Ecto neural progenitor cell (in vitro differentiated cells): ENCODE data around the gene HADH.
"Not testable (repeated sequence)": the region's sequence is repeated elsewhere in the genome, so short reads cannot be mapped to it uniquely, and the experiment has no call there.

Experiments used
- DNase-seq: peaks from one replicate; pipeline ENCODE4 v3.0.0-alpha.2; 2018; ENCODE audit warnings: low spot score

HADH gene

DNA sequence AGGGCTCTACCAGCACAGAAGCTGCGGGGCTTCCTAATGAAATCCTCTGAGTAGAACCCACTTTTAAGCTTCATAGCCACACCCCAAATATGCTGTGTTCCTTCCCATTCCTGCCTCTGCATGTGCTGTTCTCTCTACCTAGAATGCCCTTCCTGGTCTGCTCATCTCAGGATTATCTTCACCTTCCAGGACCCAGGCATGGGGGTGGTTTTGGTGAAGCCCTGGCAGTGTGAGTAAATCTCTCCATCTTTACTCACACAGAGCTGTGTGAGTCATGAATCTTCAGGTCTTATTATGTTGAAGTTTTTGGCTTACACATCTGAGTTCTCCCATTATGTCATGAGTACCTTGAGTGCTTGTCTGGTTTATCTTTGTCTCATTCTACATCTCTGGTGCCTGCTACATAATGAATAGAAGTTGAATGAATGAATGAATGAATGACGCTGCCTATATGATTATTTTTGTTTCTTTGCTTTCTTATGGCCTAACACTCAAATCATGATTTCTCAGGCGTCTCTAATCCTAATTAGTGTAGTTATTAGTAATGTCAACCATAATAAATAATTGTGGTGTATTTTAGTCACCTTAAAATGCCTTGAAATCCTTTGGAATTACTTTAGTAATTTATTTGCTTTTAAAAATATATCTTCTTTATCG lies 41.9 kb downstream of the HADH start:
- DNase-seq: no peak

DNA sequence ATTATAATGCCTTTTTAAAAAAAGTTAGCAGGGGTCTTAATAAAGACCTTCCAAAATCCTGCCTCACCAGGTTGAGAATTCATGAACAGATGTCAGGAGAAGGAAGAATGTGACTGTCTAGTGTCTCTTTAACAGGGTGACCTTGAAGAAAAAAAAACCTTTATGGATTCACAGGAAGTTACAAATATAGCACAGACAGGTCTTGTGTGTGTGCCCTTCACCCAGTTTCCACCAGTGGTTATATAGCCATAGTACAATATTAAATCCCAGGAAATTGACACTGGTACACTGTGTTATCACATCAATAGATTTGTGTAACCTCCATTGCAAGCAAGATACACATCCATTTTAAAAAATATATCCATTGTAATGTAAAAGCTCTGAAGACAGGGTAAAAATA lies 43.7 kb downstream of the HADH start:
- no peak for DNase-seq

DNA sequence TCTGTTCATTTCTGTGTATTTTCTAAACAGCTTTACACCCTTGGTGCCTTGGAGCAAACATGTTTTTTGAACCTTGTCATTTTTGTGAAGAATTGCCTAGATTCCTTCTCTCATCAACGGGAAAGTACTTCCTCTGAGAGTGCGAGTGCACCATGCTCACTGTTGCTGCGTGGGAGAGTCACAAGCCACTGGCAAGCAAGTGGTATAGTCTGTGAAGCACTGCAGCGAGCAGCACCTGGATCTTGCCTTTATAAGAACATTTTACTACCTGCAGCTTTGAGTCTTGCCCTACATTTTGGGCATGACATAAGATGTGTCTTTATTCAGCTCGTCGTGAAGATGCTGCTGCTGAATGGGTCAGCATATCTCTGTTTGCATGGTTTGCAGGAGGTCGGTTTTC lies 44.9 kb downstream of the HADH start:
- DNase-seq: no peak

DNA sequence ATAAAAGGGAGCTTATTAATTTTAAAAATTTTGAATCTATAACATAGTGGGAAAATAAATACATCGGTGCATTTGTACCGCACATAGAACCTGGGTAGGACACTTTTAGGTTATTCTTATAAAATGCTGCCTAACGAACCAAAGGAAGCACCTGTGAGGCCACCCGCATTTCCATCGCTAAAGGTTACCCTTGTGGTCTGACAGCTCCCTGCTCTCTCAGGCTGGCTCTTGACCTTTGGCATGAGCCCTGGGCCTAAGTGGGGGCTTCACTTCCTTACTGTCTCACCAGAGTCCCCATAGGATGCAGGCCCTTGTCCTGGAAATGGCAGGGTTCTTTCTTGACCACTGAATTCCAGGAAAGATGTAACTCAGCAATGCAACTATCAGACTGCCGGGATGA lies 46.0 kb downstream of the HADH start:
- no peak for DNase-seq

DNA sequence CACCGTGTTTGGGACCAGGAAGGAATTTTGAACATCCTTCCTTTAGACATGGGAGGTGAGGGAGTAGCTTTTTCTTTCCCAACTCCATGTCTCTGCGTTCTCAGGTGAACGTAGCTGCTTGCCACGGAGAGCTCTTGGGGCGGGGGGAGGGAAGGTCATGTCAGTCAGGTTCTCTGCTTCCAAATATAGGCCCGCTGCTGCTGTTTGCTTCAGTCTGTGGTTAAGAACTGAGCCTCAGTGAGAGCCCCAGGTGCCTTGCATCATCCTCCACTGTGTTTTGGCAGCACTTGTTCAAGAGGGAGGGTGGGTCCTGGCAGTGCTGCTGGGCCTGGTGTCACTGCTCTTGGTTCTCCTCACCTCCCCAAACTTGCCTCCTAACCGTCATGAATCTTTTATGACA lies 46.5 kb downstream of the HADH start:
- DNase-seq: no peak

DNA sequence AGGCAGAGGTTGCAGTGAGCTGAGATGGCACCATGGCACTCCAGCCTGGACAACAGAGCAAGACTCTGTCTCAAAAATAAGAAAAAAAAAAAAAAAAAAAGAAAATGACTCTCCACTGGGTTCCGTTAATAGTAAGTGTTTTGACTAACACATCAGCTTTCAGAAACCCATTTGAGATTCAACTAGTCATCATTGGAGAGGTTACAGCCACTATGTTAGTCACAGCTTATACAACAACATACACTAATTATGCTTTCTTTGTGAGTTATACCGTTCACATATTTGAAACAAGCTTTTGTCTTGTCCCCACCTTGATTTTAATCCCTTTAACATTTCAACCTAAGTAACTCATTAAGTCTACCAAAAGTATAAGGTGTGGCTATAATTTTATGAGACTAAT lies 48.2 kb downstream of the HADH start:
- no peak for DNase-seq

DNA sequence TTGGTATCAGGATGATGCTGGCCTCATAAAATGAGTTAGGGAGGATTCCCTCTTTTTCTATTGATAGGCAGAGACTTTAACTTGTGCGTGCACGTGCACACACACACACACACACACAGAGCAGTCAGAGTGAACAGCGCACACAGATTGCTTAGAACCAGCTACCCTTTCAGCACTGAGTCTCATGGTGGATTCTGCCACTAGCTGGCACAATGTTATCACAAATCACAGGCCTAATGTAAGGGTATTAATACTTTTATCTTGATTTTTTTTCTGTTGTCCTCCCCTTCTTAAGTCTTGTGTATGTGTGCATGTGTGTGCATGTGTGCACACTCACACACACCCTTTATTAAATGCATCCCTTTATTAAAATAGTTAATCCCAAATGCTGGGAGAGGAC lies 53.2 kb downstream of the HADH start:
- DNase-seq: no peak

DNA sequence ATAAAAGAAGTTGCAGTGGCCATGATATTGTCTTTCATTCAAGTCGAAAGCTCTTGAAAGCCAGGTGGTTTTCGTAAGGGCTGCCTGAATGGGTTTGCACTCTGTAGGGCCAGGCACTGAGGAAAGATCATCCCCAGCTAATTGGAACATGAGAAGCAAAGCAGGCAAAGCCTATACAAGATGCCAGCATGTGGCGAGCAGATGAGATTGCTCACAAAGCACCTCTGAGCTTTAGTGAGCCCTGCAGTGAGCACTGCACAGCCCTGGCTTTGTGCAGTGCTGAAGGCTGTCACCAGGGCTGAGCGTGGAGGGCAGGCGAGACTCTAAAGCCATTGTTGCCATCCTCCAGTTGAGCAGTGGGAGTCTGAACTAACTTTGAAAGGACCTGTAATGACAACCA lies 53.8 kb downstream of the HADH start:
- DNase-seq: peak; percentile 75

DNA sequence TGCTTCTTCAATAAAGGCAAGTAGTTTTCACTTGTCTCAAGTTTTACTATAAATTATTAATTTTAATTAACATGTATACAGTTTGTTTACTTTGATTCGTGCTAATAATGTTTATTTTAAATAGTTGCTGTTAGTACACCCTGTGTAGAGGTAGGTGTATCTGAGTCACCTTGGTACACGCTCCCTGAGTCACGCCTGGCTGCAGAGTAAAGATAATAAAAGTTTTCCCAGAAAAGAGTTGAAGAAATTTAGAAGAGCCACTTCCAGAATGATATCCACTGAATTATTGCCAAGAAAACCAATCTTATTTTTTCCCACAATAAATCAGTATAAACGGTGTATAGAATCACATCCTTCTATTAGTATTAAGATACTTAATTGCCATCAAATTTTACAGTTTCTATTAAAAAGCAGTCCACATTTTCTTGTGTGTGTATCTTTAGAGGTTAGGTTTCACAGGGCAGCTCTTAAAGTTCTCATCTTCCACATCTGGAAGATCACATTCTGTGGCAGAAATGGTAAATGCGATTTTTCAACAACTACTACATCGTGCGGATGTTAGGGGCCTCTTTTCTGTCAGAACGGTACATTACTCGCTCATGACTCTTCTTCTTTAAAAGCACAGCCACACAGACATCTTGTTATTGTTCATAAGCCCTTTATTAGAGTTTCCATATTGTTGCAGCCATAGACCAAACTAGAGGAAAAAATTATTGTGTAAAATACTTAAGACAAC lies 55.4 kb downstream of the HADH start:
- DNase-seq: no peak

DNA sequence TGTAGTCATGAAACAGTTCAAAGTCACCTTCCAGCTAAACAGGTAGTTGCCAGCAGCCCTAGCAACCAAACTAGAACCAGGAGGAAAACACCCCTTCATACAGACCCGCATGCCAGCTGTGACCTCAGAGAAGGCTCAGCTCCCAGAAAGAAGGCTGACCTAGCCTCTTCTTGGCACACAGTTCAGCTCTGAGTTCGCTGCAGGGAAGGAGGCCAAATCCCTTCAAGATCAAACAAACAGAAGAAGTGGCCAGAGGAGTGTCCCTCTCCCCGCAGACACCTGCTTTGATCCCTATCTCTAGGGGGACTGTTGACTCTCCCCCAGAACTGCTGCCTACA lies 56.0 kb downstream of the HADH start:
- DNase-seq: no peak

DNA sequence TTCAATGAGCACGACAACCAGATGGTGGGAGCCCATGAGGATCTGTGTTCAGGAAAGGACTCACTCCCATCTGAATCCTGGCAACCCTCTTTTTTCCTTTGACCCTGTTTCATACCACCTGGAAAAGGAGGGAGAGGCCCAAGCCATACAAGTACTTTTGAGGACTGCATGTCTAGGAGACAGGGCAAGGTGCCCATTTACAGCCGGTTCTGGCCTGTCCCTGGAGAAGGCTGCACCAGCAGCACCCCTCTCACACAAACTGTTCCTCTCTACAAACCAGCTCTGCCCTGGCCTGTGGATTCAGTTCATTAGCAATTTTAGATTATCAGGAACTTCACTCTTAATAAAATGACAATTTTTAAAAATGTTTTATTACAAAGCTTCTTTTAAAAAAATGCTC lies 57.5 kb downstream of the HADH start:
- no peak for DNase-seq

DNA sequence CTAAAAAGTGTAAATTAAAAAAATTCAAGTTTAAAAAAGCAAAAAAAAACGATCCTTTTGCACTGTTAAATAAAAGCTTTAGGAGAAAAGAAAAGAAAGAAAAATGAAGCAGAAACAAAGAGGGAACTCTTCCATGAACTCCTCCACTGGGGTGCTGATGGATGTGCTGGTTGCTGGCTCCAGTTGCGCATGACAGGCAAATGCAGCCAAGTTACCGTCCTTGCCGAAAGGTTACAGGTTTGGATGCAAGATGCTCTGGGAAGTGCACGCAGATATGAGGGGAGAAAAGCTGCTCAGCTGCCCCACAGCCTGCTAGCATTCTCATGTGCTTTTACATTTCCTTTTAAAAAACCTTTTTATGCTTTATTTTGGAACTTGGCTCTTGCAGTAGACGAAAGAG lies 58.5 kb downstream of the HADH start:
- DNase-seq: no peak

DNA sequence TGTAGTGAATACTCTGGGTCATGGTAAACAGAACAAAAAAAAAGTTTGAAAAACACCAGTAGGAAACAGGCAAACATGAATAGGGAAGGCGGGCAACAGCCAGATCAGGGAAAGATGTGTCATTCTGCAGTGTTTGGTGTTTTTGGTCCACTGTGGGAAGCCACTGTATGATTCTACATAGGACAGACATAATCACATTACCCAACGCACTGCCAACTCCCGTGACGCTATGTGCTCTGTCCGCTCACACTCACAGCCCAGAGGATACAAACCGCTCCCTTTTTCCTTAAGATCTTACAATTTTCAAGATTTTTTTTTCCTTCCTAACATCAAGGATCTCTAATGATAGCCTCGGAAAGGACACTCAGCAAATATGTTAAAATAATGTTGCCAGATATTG lies 59.3 kb downstream of the HADH start:
- no peak for DNase-seq

DNA sequence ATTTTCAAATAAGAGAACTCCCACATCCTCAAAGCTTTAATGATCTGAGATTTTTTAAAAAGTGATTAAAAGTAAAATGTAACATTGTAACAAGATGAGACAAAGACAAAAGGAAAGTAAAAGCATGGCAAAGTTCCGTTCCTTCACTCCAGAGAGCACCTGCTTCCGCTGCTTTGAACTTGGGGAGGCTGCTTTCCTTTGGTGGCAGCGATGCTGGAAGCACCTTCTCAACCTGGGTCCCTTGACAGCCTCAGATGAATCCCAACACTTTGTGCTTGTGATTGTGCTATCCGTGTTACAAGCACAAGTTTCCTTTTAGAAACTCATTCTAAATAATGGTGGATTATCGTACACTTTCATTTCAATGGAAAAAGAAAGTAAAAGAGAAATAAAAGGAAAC lies 59.7 kb downstream of the HADH start:
- no peak for DNase-seq

DNA sequence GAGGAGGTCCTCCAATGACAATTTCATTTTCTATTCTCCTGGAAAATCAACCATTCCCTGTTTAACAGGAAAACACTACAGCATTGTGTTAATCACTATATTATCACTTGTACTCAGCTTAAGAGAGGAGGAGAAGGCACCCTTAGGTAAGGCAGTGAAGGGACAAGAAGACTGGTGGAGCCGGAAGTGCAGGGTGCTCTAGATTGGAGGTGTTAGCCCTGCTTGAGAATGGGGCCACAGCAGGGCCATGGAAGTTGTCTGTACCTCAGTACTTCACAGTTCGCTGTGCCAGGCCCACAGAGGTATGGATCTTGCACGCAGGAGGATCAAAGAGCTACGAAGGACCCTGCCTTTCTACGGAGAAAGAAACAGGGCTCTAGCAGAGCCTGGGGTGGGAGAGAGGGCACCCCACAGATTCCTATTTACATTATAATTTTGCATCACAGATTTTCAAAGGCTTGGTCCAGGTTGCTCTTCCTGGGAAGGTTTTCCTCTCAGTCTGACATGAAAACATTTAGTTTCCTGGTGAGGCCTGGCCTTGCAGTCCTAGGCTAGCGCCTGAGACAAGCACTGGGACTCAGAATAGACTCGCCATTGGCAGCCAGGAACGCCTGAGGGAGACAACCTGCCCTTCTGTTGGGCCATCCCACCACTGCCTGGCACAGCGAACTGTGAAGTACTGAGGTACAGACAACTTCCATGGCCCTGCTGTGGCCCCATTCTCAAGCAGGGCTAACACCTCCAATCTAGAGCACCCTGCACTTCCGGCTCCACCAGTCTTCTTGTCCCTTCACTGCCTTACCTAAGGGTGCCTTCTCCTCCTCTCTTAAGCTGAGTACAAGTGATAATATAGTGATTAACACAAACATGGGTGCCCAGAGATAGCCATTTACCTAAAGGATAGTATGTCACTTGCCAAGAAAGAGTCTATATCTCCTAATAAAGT lies 60.8 kb downstream of the HADH start:
- not testable (repeated sequence) for DNase-seq

DNA sequence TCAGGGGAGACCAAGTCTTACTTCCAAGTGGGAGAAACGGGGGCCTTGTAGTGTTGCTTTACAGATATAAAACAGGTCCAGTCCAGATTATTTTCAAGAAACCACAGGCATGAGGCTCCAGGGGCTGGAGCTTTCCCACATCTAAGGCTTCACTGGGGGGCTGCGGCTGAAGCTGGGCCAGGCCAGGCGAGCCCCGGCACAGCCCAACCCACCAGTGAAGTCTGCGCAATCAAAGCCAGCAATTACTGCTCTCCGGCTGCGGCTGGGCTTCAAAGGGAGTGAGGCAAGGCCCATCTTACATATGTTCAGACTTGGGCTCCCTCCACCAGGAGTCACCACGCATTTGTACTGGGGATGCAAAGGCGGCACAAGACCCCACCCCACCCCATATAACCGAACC lies 61.7 kb downstream of the HADH start:
- no peak for DNase-seq

DNA sequence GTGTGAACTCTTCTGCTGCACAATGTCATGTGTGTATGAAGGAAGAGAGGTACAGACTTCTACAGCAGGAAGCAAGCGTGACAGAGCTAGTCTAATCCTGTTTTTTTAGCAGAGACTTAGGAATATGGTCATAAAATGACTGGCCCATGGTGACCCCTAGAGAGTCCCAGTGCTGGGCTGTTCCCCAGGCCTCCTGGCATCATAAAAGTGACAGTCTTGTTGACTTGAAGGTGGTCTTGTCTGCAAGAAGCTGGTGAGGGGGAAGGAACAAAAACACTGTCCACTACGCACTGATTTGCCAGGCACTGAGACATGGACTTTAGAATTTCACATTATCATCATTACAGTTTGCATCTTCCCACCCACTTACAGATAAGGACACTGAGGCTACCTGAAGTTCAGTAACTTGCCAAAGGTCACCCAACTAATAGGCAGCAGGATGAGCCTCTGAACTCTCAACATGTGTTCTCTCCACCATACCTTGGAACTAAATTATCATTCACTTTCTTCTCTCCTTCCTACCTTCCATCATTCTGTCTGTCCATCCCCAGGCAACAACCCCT lies 63.0 kb downstream of the HADH start:
- DNase-seq: no peak

DNA sequence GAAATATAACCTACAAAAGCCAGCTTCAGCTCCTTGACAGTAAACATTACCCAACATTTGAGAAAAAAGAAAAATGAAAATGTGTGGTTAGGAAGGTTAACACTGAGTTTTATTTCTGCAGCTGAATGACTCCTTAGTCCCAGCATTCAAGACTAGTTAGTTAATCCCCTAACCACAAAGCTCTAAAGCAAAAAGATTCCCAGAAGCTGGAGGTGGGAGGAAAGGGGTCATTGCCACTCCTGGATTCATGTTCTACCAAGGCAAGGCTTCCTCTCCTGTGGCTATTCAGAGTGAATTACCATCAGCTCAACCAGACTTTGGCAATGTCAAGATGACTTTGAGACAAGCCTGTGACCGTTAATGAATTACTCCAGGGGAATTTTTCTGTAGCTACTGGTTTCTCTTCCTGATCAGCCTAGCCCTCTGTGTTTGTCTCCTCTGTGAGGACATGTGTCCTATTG lies 63.6 kb downstream of the HADH start:
- no peak for DNase-seq

DNA sequence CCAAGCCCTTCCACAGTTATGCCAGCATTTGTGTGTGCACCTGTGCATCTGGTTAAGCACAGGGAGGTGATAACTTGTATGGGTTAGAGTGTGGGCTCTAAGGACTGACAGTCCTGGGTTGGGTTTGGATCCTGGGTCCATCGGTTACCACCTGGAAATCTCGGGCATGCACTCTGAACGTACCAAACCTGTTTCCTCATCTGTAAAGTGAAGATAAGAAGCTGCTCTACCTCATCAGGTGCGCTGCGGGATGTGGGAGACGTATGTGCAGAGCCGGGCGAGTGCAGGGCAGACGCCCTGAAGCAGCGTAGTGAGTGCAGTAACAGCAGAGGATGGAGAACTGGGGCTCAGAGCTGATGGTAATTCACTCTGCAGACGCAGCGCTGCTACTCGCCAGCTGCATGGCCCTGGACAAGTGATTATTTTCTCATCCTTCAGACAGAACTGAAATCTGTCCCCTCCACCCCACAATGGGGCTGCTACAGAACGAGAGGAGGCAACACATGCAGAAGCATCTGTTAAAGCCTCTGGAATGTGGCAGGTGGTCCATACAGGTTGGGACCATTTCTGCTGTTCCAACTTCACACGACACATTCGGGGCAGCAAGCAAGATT lies 64.4 kb downstream of the HADH start:
- no peak for DNase-seq

DNA sequence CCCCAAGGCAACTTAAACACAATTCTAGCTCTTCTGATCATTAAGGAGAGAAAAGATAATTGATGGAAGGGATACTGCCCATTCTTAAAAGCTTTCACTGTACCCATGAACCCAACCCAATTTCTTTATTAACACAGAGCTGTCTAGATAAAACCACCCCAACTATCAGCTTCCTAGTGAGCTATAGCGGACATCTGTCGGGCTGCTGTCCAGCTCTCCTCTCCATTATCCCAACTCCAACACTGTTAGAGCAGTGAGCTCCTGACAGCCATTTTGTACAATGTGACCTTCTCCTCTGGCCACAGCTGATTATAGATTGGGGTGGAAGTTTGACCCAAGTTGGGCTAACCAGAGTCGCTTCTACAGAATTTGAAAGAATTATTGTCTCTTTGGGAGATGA lies 66.1 kb downstream of the HADH start:
- no peak for DNase-seq

DNA sequence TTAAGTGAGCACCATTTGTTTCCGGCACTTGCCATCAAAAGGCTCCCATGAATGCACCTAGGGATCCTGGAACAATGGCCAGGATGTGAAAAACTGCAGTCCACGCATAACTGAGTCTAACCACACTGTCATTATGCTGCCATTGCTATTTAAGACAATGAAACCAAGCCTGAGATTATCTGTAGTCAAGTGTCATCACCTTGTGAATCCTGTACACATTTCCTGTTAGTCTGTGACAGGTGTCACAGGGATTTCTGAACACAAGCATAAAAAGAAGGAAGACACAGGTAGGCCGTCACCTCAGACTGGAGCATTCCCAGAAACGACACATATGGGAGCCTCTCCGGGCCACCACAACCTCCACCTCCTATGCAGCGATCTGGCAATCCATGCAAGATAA lies 66.7 kb downstream of the HADH start:
- no peak for DNase-seq
